Peyer's patch (tissue), 4 donors: ENCODE results near the gene IQGAP3.

ENCODE experiments used
- CTCF ChIP-seq, 6 experiments: fragments of 450-650 bp in 4 of 6; fragments of 200-600 bp in 2 of 6; sonication (generic) in 1 of 6; IDR thresholded peaks; one replicate each; pipeline ENCODE4 v1.5.1; 2017 to 2019; ENCODE audit warnings: antibody characterized with exemption in 6 of 6, mild to moderate bottlenecking in 3 of 6, moderate library complexity in 1 of 6
- POLR2A ChIP-seq, 2 donors: fragments of 450-650 bp; IDR thresholded peaks; one replicate each; pipeline ENCODE4 v1.5.1; 2017; ENCODE audit warnings: antibody characterized with exemption in 2 of 2, mild to moderate bottlenecking in 2 of 2, moderate library complexity in 2 of 2

- TF ChIP-seq CTCF (IDR thresholded peaks at IDR 0.05) (no peak), POLR2A (IDR thresholded peaks at IDR 0.05) (no peak)
These were observed 79.7 kb downstream of the IQGAP3 start for GRCh38 chr1:156492591-156493080.
